AG04450 (cell line): ENCODE results near the gene PDE7B. TPM values are rescaled to one million over a fixed set of nuclear protein-coding genes. Genes with fewer than 3 reads are reported as not detected.

ENCODE experiments used
- CTCF ChIA-PET: fragments of 300-600, 350-600 bp; formaldehyde crosslinking; extraction: SDS; loops from one replicate; lab custom pipeline; 2022; ENCODE audit warnings: antibody characterized with exemption, inconsistent platforms; lab: Charles Lee
- POLR2A ChIA-PET: fragments of 350-600 bp; formaldehyde crosslinking; extraction: SDS; loops from one replicate; lab custom pipeline; 2021; ENCODE audit warnings: antibody characterized with exemption, inconsistent platforms; lab: Yijun Ruan, JAX
- DNase-seq: peaks from one replicate; pipeline ENCODE4 v3.0.0-alpha.2; 2011; ENCODE audit warnings: low read depth, low spot score
- H3K27ac ChIP-seq: one replicate; pipeline ENCODE4 v1.5.1; 2012; ENCODE audit warnings: low read depth, low read length, control low read depth
- H3K27me3 ChIP-seq: one replicate; pipeline ENCODE4 v1.6.0; 2012; ENCODE audit warnings: low read length; ENCODE audit not compliant: control insufficient read depth, insufficient read depth
- H3K4me3 ChIP-seq: 2 replicates; pipeline ENCODE4 v1.5.1; 2011; ENCODE audit warnings: mild to moderate bottlenecking, low read depth, low read length, control low read depth
- H3K9me3 ChIP-seq: 2 replicates; pipeline ENCODE4 v1.5.1; 2012; ENCODE audit warnings: low read length; ENCODE audit not compliant: control insufficient read depth, insufficient read depth
- polyA plus RNA-seq: library from polyadenylated mRNA; depleted of rRNA; stranded (reverse); fragments of >200 nt; gene quantifications from 2 replicates; pipeline ENCODE4 v1.2.3, GENCODE V29; 2011
- TF ChIP-seq, protein P1 (sequence below): IDR thresholded peaks from 2 replicates; pipeline ENCODE4 v1.5.1; 2011; ENCODE audit warnings: low read depth, low read length, control low read depth, inconsistent platforms

Gene PDE7B
- polyA plus RNA-seq, 1 experiment = 17.4 TPM

DNA sequence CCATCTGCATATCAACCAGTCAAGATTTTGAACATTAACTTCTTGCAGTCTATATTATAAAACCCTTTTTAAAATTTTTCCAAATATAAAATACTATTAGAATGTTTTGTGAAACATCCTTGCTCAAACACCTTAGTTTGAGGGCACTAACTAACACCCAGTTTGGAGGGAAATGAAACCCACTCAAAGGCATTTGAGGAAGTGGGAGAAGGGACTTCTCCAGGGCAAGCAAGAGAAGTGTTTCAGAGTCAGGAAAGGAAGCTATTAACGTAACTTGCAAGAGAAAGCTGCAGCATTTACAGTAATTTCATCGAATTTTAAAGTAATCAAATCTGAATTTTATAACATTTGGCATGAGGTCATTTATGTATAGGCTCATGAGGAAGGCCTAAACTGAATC lies 377.3 kb downstream of the PDE7B start:
- POLR2A ChIA-PET = no interaction called here
- Histone ChIP-seq H3K4me3 (no peak overlapping the region), H3K27me3 (no peaks in the 10 kb centered on the region), H3K27ac (no peak overlapping the region), H3K9me3 (no peaks in the 10 kb centered on the region)
- CTCF ChIA-PET = no interaction called here
- TF ChIP-seq, protein P1, sequence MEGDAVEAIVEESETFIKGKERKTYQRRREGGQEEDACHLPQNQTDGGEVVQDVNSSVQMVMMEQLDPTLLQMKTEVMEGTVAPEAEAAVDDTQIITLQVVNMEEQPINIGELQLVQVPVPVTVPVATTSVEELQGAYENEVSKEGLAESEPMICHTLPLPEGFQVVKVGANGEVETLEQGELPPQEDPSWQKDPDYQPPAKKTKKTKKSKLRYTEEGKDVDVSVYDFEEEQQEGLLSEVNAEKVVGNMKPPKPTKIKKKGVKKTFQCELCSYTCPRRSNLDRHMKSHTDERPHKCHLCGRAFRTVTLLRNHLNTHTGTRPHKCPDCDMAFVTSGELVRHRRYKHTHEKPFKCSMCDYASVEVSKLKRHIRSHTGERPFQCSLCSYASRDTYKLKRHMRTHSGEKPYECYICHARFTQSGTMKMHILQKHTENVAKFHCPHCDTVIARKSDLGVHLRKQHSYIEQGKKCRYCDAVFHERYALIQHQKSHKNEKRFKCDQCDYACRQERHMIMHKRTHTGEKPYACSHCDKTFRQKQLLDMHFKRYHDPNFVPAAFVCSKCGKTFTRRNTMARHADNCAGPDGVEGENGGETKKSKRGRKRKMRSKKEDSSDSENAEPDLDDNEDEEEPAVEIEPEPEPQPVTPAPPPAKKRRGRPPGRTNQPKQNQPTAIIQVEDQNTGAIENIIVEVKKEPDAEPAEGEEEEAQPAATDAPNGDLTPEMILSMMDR = no peak
- no peak for DNase-seq

DNA sequence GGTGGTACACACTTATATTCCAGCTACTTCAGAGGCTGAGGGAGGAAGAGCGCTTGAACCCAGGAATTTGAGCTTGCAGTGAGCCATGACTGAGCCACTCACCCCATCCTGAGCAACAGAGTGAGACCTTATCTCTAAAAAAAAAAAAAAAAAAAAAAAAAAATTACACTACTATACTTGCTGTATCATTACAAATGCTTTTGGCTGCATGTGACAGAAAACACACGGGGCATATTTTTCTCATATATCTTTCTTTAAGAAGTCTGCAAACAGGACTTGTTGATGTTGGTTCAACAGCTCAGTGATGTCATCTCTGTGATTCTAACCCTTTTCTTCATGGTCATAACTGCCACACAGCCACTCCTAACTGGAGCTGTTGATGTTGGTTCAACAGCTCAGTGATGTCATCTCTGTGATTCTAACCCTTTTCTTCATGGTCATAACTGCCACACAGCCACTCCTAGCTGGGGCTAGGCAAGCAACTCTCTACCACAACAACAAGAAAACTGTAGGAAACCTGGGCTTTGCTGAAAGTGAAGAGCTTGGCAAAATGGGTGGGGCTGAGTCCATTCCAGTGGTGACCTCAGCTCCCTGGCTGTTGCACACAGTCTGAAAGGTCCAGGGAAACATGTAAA lies 378.8 kb downstream of the PDE7B start:
- H3K9me3 ChIP-seq = no peaks in the 10 kb centered on the region
- H3K27me3 ChIP-seq = no peaks in the 10 kb centered on the region
- TF ChIP-seq, protein P1 = no peak
- no peak overlapping the region for H3K4me3 ChIP-seq
- POLR2A ChIA-PET = interaction anchor here (0.7 kb wide), 1 partner anchor 379 kb away, joined by 7 read pairs; no protein-coding TSS in a partner anchor
- no peak for DNase-seq
- no peak overlapping the region for H3K27ac ChIP-seq
- CTCF ChIA-PET = interaction anchor here (0.6 to 1.1 kb wide), 4 partner anchors 17 to 694 kb away, joined by 3 read pairs; no protein-coding TSS in a partner anchor

DNA sequence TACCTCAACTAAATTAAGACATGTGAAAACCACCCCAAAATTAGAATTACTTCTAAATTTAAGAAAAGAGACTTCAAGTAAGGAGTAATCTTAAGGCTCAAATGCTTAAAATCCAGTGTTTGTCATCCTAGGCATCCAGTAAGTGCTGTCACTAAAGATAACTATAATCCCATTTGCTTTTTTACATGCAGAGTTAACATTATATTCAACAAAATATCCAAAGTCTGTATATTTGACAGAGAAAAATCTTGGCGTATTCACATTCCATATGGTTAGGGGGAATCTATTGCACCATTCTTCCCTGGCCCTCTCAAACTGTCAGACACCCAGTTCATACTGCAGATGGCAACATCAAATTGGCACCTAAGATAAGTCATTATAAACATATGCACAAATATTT lies 381.2 kb downstream of the PDE7B start:
- H3K4me3 ChIP-seq = no peak overlapping the region
- H3K27ac ChIP-seq = no peak overlapping the region
- CTCF ChIA-PET = no interaction called here
- POLR2A ChIA-PET = no interaction called here
- no peaks in the 10 kb centered on the region for H3K27me3 ChIP-seq
- TF ChIP-seq, protein P1 = no peak
- H3K9me3 ChIP-seq = no peaks in the 10 kb centered on the region
- no peak for DNase-seq

DNA sequence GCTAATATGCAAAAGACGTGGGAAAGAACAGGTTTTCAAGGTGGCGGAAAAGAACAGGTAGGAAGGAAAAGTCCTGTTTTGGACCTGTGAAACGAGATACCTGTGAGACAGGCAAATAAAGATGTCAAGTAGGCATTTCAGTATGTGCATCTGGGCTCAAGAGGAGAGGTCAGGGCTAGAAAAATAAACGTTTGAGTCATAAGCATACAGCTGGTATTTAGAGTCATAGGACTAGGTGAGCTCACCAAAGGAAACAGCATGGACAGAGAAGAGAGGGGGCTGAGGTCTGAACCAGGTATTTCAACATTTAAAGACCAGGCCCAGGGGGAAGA lies 383.7 kb downstream of the PDE7B start:
- no peaks in the 10 kb centered on the region for H3K9me3 ChIP-seq
- no peaks in the 10 kb centered on the region for H3K27me3 ChIP-seq
- TF ChIP-seq, protein P1 = no peak
- DNase-seq = peak; percentile 59
- no peak overlapping the region for H3K4me3 ChIP-seq
- POLR2A ChIA-PET = no interaction called here
- no peak overlapping the region for H3K27ac ChIP-seq
- CTCF ChIA-PET = interaction anchor here (0.6 to 5.1 kb wide), 3 partner anchors 9 to 554 kb away, joined by 3 to 33 read pairs (median 3); no protein-coding TSS in a partner anchor

DNA sequence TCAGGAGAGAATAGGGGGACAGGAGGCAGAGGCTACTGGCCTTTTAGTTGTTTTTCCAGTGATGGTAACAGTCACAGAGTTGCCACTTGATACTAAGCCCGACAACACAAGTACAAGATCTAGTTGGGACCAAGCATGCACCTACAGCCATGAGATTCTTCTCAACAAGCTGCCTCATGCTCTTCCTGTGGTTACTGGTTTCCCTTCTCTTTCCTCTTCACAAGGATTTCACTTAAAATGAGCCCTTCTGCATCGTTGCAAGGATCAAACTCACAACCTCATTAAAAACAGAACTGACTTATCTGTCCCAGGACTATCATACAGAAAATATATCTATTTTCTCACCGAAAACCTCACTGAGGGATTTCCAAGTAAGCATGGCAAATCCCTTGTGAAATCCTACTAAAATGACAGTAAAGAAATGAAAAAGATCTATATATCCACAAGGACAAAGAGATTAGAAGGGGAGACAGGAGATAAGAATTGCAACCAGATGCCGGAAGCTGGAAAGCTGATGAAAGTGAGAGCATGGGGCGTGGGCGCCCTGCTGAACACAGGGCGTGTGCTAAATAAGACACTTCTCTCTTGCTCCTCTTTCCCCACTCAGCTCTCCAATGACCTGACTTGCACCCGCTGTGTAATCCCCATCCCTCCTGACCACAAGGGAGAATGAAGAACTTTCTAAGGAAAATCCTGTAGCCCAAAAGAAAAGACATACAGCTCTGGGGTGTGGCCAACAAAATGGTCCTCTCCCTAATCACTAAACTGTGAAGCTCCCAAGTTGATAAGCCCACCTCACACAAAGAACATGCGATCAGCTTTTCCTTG lies 385.2 kb downstream of the PDE7B start:
- DNase-seq = no peak
- POLR2A ChIA-PET = no interaction called here

More for the DNA sequence above, 385.2 kb downstream of the PDE7B start:
- TF ChIP-seq, protein P1 = no peak
- Histone ChIP-seq H3K27ac (no peak overlapping the region), H3K9me3 (no peaks in the 10 kb centered on the region), H3K4me3 (no peak overlapping the region), H3K27me3 (no peaks in the 10 kb centered on the region)
- CTCF ChIA-PET = interaction anchor here (0.5 to 5.1 kb wide), 2 partner anchors 10 to 681 kb away, joined by 3 to 33 read pairs; no protein-coding TSS in a partner anchor
